ENCODE measurements around the gene E2F4. TPM values are rescaled to one million over a fixed set of nuclear protein-coding genes. Genes with fewer than 3 reads are reported as not detected.

Gene E2F4
- total and polyA plus RNA-seq, 10 donors, result 40.8 to 134 (median 68.7) TPM

- H3K4me3 ChIP-seq, result peak overlapping the region in 2 of 8 donors; percentile 40 to 67
- TF ChIP-seq POLR2AphosphoS5 (IDR thresholded peaks at IDR 0.05), result peak in 1 of 3 donors; percentile 52
- TF ChIP-seq POLR2A (IDR thresholded peaks at IDR 0.05), result no peak
- 6 to 11% (median 9%) methylated on average over 29 to 85 of the region's 85 CpGs for WGBS, 5 donors
- no peak for DNase-seq
- peaks cover 4 to 97% (median 80%) of the 10 kb centered on the region in 7 donors for H3K27me3 ChIP-seq (replicated peaks in 1 of 7)
- peaks cover 52 to 78% (median 69%) of the 10 kb centered on the region in 6 donors for H3K4me1 ChIP-seq
- intact Hi-C loops (cut with DNase I; ENCODE audit: low total_unique reads), result no loop called here
- no peaks in the 10 kb centered on the region for H3K9me3 ChIP-seq
- no peak overlapping the region for H3K27ac ChIP-seq
- H3K36me3 ChIP-seq, result no peaks in the 10 kb centered on the region
Measured at GRCh38 chr16:67165121-67166078, 26.6 kb upstream of the E2F4 start.

DNA sequence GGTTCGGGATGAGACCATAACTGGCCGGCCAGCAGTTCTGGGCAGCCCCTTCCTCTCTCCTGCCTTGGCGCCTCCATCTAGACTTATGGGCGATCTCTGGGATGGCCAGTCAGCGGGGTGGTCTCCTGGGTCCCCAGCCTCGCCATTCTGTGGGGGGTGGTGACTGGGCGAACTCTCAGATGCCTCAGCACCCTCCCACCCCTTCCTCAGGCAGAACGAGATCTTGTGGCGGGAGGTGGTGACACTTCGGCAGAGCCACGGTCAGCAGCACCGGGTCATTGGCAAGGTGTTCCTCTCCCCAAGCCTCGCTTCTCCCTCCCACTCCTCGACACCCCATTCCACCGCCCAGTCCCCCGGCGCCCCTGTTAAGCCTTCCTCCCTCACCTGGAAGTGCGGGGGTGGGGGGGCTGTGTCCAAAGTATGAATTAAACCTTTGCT, 25.8 kb upstream of the E2F4 start:
- intact Hi-C loops (cut with DNase I; ENCODE audit: low total_unique reads), result no loop called here
- peaks cover 49 to 78% (median 68%) of the 10 kb centered on the region in 6 donors for H3K4me1 ChIP-seq
- peak overlapping the region in 1 of 8 donors; percentile 67 for H3K4me3 ChIP-seq
- H3K36me3 ChIP-seq, result no peaks in the 10 kb centered on the region
- no peak for TF ChIP-seq POLR2AphosphoS5 (IDR thresholded peaks at IDR 0.05)
- no peak for TF ChIP-seq POLR2A (IDR thresholded peaks at IDR 0.05)
- TF ChIP-seq, protein P1, sequence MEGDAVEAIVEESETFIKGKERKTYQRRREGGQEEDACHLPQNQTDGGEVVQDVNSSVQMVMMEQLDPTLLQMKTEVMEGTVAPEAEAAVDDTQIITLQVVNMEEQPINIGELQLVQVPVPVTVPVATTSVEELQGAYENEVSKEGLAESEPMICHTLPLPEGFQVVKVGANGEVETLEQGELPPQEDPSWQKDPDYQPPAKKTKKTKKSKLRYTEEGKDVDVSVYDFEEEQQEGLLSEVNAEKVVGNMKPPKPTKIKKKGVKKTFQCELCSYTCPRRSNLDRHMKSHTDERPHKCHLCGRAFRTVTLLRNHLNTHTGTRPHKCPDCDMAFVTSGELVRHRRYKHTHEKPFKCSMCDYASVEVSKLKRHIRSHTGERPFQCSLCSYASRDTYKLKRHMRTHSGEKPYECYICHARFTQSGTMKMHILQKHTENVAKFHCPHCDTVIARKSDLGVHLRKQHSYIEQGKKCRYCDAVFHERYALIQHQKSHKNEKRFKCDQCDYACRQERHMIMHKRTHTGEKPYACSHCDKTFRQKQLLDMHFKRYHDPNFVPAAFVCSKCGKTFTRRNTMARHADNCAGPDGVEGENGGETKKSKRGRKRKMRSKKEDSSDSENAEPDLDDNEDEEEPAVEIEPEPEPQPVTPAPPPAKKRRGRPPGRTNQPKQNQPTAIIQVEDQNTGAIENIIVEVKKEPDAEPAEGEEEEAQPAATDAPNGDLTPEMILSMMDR (IDR thresholded peaks at IDR 0.05 in 8 of 11, conservative IDR thresholded peaks at IDR 0.05 in 3 of 11), result no peak
- H3K9me3 ChIP-seq, result no peaks in the 10 kb centered on the region
- no peak overlapping the region for H3K27ac ChIP-seq
- H3K27me3 ChIP-seq (replicated peaks in 1 of 7), result peaks cover 4 to 100% (median 83%) of the 10 kb centered on the region in 7 donors
- 20 to 28% (median 24%) methylated on average over 11 to 18 of the region's 18 CpGs for WGBS, 5 donors
- no peak for DNase-seq

GRCh38 chr16:67166598-67167168, 25.3 kb upstream of the E2F4 start:
- Histone ChIP-seq H3K36me3 (no peaks in the 10 kb centered on the region), H3K9me3 (no peaks in the 10 kb centered on the region), H3K4me3 (no peak overlapping the region), H3K4me1 (peaks cover 44 to 76% (median 65%) of the 10 kb centered on the region in 6 donors), H3K27ac (no peak overlapping the region), H3K27me3 (replicated peaks in 1 of 7) (peaks cover 4 to 100% (median 78%) of the 10 kb centered on the region in 7 donors)
- intact Hi-C loops (cut with DNase I; ENCODE audit: low total_unique reads), result no loop called here
- WGBS, 5 donors, result 64 to 89% (median 66%) methylated on average over 4 to 5 of the region's 5 CpGs
- DNase-seq, result no peak
- TF ChIP-seq, protein P1 (IDR thresholded peaks at IDR 0.05 in 8 of 11, conservative IDR thresholded peaks at IDR 0.05 in 3 of 11), result no peak
- TF ChIP-seq POLR2AphosphoS5 (IDR thresholded peaks at IDR 0.05), result no peak
- TF ChIP-seq POLR2A (IDR thresholded peaks at IDR 0.05), result no peak

- DNase-seq, result no peak
- TF ChIP-seq POLR2A (IDR thresholded peaks at IDR 0.05) (no peak), POLR2AphosphoS5 (IDR thresholded peaks at IDR 0.05) (no peak)
- TF ChIP-seq, protein P1 (IDR thresholded peaks at IDR 0.05 in 8 of 11, conservative IDR thresholded peaks at IDR 0.05 in 3 of 11), result no peak
- Histone ChIP-seq H3K9me3 (no peaks in the 10 kb centered on the region), H3K4me1 (peaks cover 39 to 72% (median 58%) of the 10 kb centered on the region in 6 donors), H3K4me3 (no peak overlapping the region), H3K27ac (no peak overlapping the region), H3K27me3 (replicated peaks in 1 of 7) (peaks cover 4 to 100% (median 73%) of the 10 kb centered on the region in 7 donors), H3K36me3 (no peaks in the 10 kb centered on the region)
- intact Hi-C loops (cut with DNase I; ENCODE audit: low total_unique reads), result no loop called here
- WGBS, 5 donors, result 80 to 95% (median 88%) methylated on average over 3 to 7 of the region's 7 CpGs
Measured at GRCh38 chr16:67167588-67167987, 24.4 kb upstream of the E2F4 start.

Data from spleen (tissue), 11 donors.